ENCODE data around the gene CFI. TPM values are rescaled to one million over a fixed set of nuclear protein-coding genes. Genes with fewer than 3 reads are reported as not detected.

CFI gene
- total and polyA plus RNA-seq, 2 of the 8 experiments (the other 6 are each of a cell fraction or from before 2014, with no cell fraction given): not detected

- TF ChIP-seq CHD7 (IDR thresholded peaks at IDR 0.05; ENCODE audit: insufficient replicate concordance, low read length) (no peak), KDM1A (IDR thresholded peaks at IDR 0.05; ENCODE audit: borderline replicate concordance, low read length) (no peak), NRF1 (IDR thresholded peaks at IDR 0.05; ENCODE audit: low read depth, low read length) (no peak), CHD1 (IDR thresholded peaks at IDR 0.05; ENCODE audit: low read depth, low read length) (no peak), ZNF274 (IDR thresholded peaks at IDR 0.05; ENCODE audit: borderline replicate concordance, extremely low read depth, low read length) (no peak), POLR2AphosphoS5 (IDR thresholded peaks at IDR 0.05; ENCODE audit: low read depth, low read length) (no peak)
Observed at GRCh38 chr4:109847896-109848442, 46.2 kb upstream of the CFI start, which contains the start of gene LRIT3 (continued).

Measured in H1 (cell line).